IPS-11a (cell line): ENCODE data around the gene FAM3C.

Experiments used
- H3K4me3 ChIP-seq: one replicate; pipeline ENCODE4 v1.5.1; 2013; ENCODE audit warnings: low read depth, low read length, control low read depth

The FAM3C gene

DNA sequence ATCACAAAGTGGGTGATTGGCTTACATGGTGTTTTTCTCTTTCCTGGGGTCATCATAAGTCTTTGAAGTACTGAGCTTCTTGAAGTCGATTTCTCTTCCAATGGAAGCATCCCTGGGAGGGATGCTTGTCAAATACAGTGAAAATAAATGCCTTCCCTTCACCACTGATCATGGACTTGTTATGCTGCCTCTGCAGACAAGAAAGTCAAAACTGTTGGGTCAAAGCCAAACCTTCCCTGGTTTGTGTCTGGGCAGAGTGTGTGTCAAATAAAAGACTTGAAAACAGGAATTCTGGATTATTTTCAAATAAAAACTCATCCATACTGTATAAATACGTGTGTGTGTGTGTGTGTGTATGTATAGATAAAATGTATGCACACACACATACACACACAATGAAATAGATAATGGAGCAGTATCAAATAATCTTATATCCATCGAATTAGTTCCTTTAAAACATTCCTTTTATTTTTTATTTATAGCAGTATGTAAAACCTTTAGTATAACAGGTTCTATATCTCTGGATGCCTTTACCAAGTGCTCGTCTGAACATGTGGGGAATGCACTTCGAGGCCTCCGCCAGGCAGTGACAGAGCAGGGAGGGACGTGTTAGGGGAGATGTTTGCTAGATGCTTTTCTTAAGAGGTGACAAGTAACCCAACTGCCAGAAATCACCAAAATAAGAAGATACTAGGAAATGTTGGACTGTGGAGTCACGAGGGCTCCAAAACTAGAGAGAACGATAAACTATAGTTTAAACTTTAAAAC lies 94.5 kb downstream of the FAM3C start:
- H3K4me3 ChIP-seq, result no peak overlapping the region

DNA sequence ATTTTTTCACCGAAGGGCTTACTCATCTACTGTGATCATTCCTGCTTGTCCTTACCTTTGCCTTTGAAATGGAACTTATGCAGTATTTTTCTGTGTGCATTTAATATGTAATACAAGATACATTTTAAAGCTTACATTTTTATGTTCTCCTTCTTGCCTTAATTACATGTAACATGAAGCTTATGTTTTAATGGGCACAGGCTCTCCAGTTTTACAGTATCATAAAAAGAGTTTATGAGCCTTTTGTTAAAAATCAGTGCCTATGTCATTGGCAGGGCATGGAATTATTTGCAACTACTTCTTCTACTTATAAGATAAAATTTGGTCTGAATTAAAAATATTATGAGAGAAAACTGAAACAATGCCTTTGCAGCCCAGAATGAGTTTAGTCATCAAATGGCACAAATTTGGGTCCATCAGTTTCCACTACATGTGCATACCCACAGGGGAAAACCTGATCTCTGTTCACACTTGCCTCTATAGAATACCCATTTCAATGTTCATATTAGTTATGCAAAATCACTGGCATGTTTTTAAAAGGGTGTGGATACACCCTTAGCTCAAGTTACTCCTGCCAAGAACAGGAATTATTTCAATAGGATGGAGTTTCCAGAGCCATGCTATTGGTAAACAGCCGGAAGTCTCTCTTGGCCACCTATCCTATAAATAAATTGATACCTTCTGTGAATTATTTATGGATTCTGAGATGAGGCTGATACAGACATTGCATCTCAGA lies 95.3 kb downstream of the FAM3C start:
- no peak overlapping the region for H3K4me3 ChIP-seq
